ENCODE results near the gene DAAM1. TPM values are rescaled to one million over a fixed set of nuclear protein-coding genes. Genes with fewer than 3 reads are reported as not detected.

Gene DAAM1
- polyA plus RNA-seq, 2 of the 4 experiments (the other 2 are of a cell fraction) = 6.8 to 10.8 TPM

DNA sequence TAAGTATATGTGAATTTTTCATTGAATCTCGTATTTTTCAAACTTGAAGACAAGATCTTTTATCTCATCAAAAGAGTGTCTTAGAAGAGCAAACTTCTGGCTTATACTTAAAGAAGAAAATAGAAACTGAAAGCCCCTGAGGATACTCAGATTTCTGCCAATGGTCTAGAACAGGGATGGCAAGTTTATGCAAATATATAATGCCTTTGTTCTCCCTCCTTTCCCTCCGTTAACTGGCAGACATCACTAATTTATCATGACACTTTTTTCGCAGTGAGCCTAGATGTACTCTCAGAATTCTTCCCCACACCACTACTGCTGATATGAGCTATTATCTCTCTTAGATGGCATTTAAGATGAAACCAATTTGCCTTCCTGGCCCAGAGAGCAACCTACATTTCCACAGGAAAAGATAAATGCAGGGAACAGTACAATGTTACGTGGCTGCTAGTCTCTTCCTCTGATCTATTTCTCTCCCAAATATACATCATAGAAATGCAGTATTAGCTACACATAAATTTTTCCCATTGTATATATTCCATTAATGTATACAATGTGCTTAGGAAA is 40.0 kb upstream of the DAAM1 start:
- ChIA-PET CTCF (no interaction called here), POLR2A (no interaction called here)
- H3K27ac ChIP-seq = no peak overlapping the region
- TF ChIP-seq RARB (CRISPR knock-in tag; IDR thresholded peaks at IDR 0.05) (no peak), KDM5A (IDR thresholded peaks at IDR 0.05) (no peak), HOXB13 (CRISPR knock-in tag; IDR thresholded peaks at IDR 0.05; ENCODE audit: low read depth) (no peak), EHF (CRISPR knock-in tag; IDR thresholded peaks at IDR 0.05) (no peak), HOXB5 (CRISPR knock-in tag; IDR thresholded peaks at IDR 0.05) (no peak), ZC3H11A (IDR thresholded peaks at IDR 0.05) (no peak), HMGXB4 (CRISPR knock-in tag; IDR thresholded peaks at IDR 0.05; ENCODE audit: borderline replicate concordance) (no peak), TFCP2L1 (CRISPR knock-in tag; IDR thresholded peaks at IDR 0.05) (no peak), CBX8 (IDR thresholded peaks at IDR 0.05) (no peak), MAZ (IDR thresholded peaks at IDR 0.05; ENCODE audit: borderline replicate concordance, low read depth, low read length) (no peak), MAFK (IDR thresholded peaks at IDR 0.05; ENCODE audit: partially characterized antibody) (no peak), RCOR1 (IDR thresholded peaks at IDR 0.05; ENCODE audit: low read depth, low read length) (no peak)
- TF ChIP-seq, protein P1, sequence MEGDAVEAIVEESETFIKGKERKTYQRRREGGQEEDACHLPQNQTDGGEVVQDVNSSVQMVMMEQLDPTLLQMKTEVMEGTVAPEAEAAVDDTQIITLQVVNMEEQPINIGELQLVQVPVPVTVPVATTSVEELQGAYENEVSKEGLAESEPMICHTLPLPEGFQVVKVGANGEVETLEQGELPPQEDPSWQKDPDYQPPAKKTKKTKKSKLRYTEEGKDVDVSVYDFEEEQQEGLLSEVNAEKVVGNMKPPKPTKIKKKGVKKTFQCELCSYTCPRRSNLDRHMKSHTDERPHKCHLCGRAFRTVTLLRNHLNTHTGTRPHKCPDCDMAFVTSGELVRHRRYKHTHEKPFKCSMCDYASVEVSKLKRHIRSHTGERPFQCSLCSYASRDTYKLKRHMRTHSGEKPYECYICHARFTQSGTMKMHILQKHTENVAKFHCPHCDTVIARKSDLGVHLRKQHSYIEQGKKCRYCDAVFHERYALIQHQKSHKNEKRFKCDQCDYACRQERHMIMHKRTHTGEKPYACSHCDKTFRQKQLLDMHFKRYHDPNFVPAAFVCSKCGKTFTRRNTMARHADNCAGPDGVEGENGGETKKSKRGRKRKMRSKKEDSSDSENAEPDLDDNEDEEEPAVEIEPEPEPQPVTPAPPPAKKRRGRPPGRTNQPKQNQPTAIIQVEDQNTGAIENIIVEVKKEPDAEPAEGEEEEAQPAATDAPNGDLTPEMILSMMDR (IDR thresholded peaks at IDR 0.05) = no peak
- TF ChIP-seq, protein P2, sequence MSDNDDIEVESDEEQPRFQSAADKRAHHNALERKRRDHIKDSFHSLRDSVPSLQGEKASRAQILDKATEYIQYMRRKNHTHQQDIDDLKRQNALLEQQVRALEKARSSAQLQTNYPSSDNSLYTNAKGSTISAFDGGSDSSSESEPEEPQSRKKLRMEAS (IDR thresholded peaks at IDR 0.05) = no peak
- TF ChIP-seq, protein P3, sequence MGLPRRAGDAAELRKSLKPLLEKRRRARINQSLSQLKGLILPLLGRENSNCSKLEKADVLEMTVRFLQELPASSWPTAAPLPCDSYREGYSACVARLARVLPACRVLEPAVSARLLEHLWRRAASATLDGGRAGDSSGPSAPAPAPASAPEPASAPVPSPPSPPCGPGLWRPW (IDR thresholded peaks at IDR 0.05) = no peak
- H3K9me3 ChIP-seq = no peaks in the 10 kb centered on the region
- ATAC-seq (no peak), DNase-seq (ENCODE audit: low read depth in 1 of 2, low spot score in 1 of 2) (no peak), FAIRE-seq (no peak)
- no peak overlapping the region for H3K4me2 ChIP-seq
- no peak overlapping the region for H3K4me3 ChIP-seq
- no peaks in the 10 kb centered on the region for H3K4me1 ChIP-seq
- 56% methylated on average over 4 of the region's 4 CpGs for WGBS (ENCODE audit: missing lambda C conversion rate)

- CTCF ChIA-PET = interaction anchor here (1.4 kb wide), 1 partner anchor 8 kb away, joined by 3 read pairs; no protein-coding TSS in a partner anchor
- H3K9me3 ChIP-seq = no peaks in the 10 kb centered on the region
- H3K27ac ChIP-seq = no peak overlapping the region
- TF ChIP-seq GATA3 (IDR thresholded peaks at IDR 0.05; ENCODE audit: borderline replicate concordance) (no peak), HEYL (CRISPR knock-in tag; IDR thresholded peaks at IDR 0.05) (no peak), HOXA7 (CRISPR knock-in tag; IDR thresholded peaks at IDR 0.05) (no peak), POLR2AphosphoS2 (conservative IDR thresholded peaks at IDR 0.05; ENCODE audit: low read length) (no peak), SREBF2 (IDR thresholded peaks at IDR 0.05) (no peak), EHF (CRISPR knock-in tag; IDR thresholded peaks at IDR 0.05) (no peak), FOXS1 (CRISPR knock-in tag; IDR thresholded peaks at IDR 0.05) (no peak), ZFP36 (IDR thresholded peaks at IDR 0.05; ENCODE audit: borderline replicate concordance, partially characterized antibody) (no peak), ZSCAN20 (CRISPR knock-in tag; IDR thresholded peaks at IDR 0.05) (no peak), USF2 (IDR thresholded peaks at IDR 0.05) (no peak)
- 60% methylated on average over 2 of the region's 2 CpGs for WGBS (ENCODE audit: missing lambda C conversion rate)
- no peak overlapping the region for H3K4me2 ChIP-seq
- DNase-seq (ENCODE audit: low read depth in 1 of 2, low spot score in 1 of 2) = no peak
- H3K4me3 ChIP-seq = no peak overlapping the region
- H3K4me1 ChIP-seq = no peaks in the 10 kb centered on the region
- POLR2A ChIA-PET = no interaction called here
- no peak for ATAC-seq
- FAIRE-seq = no peak
These were observed 37.5 kb upstream of the DAAM1 start for GRCh38 chr14:59150990-59151389.

Measured in A549 (cell line).